IPS-20b (cell line): ENCODE measurements around the gene SERPIND1.
"Not testable (repeated sequence)": the region's sequence is repeated elsewhere in the genome, so short reads cannot be mapped to it uniquely, and the experiment has no call there.

Source experiments
- H3K27ac ChIP-seq: one replicate; pipeline ENCODE4 v1.5.1; 2013; ENCODE audit warnings: low read length
- H3K27me3 ChIP-seq: 2 replicates; pipeline ENCODE4 v1.6.1; 2013; ENCODE audit warnings: mild to moderate bottlenecking, low read length, inconsistent platforms; ENCODE audit not compliant: insufficient read depth
- H3K36me3 ChIP-seq: 2 replicates; pipeline ENCODE4 v1.6.1; 2013; ENCODE audit warnings: low read depth, mild to moderate bottlenecking, inconsistent platforms, low read length, moderate library complexity; ENCODE audit not compliant: insufficient read depth
- H3K4me1 ChIP-seq: 2 replicates; pipeline ENCODE4 v1.6.1; 2013; ENCODE audit warnings: mild to moderate bottlenecking, control low read depth, inconsistent platforms, low read length, moderate library complexity; ENCODE audit not compliant: insufficient read depth
- H3K4me3 ChIP-seq: 2 replicates; pipeline ENCODE4 v1.5.1; 2013; ENCODE audit warnings: mild to moderate bottlenecking, low read length, inconsistent platforms
- H3K9ac ChIP-seq: 2 replicates; pipeline ENCODE4 v1.6.1; 2013; ENCODE audit warnings: low read depth, mild to moderate bottlenecking, inconsistent platforms, low read length, moderate library complexity
- H3K9me3 ChIP-seq: 2 replicates; pipeline ENCODE4 v1.6.1; 2013; ENCODE audit warnings: mild to moderate bottlenecking, low read depth, low read length, inconsistent platforms; ENCODE audit not compliant: insufficient read depth

The SERPIND1 gene, protein sequence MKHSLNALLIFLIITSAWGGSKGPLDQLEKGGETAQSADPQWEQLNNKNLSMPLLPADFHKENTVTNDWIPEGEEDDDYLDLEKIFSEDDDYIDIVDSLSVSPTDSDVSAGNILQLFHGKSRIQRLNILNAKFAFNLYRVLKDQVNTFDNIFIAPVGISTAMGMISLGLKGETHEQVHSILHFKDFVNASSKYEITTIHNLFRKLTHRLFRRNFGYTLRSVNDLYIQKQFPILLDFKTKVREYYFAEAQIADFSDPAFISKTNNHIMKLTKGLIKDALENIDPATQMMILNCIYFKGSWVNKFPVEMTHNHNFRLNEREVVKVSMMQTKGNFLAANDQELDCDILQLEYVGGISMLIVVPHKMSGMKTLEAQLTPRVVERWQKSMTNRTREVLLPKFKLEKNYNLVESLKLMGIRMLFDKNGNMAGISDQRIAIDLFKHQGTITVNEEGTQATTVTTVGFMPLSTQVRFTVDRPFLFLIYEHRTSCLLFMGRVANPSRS

DNA sequence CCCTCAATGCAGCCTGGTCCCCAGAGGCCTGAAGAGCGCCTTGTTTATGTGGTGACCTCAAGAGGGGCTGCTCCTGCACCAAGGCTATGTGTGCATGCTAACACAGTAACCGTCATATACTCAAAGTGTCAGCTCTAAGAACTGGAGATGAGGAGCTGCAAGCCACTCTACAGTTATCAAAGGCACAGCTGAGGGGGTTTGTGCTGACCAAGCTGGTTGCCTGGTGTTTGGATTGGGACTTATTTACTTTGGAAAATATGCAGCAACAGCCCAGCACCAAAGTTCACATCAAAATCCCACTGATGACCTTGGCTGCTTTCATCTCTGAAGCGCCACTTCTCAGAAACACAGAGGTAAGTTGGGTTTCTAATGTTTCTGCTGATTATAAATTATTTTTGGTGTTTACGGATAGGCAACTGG lies at the start of gene SERPIND1:
Gene SERPIND1 (plus strand): TSS at position 321 of the 420 bp plus-strand sequence. CDS start 5,200 bp downstream, outside the sequence.
- H3K27ac ChIP-seq = no peak within 1 kb of the TSS

DNA sequence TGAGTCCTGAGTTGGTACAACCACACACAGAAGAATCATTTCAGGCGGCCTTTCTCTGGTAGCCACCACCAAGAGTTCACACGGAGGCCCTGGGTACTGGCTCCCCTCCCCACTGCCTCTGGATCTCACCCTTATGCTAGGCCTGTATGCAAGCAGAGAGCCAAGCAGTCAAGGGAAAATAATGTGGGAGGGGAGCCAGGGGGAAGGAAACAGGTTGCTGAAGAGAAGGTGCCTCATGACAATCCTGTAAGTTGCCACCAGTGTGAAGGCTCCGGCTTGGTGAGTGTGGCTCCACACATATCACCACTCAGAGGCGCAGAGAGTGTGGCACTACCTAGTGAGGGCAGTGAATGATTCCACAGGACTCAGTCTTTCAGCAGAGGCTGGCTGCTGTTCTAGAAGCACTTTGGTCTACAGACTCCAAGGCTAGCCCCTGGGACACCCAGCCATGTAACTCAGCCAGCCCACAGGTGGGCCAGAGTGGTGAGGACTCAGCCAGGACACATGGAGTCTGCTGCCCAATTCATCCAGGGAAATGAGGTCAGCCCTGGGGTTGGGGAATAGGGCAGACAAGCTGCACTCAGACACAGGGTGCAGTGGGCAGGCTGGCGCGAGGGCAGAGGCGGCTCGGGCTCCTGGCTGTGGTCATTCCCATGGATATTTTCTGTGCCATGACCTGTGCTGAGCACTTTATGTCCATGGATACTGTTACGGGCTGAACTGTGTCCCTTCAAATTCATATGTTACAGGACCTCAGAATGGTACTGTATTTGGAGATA lies 49.0 kb upstream of the SERPIND1 start:
- H3K9me3 ChIP-seq = no peaks in the 10 kb centered on the region
- no peak overlapping the region for H3K4me3 ChIP-seq
- no peak overlapping the region for H3K27ac ChIP-seq
- H3K4me1 ChIP-seq = no peaks in the 10 kb centered on the region
- H3K36me3 ChIP-seq = peaks cover 24% of the 10 kb centered on the region
- H3K9ac ChIP-seq = no peak overlapping the region
- H3K27me3 ChIP-seq = no peaks in the 10 kb centered on the region

More for the DNA sequence above, at the start of gene SERPIND1:
- no peak within 1 kb of the TSS for H3K9ac ChIP-seq
- no peaks in the 10 kb centered on the region for H3K9me3 ChIP-seq
- H3K36me3 ChIP-seq = no peaks in the 10 kb centered on the region
- no peaks in the 10 kb centered on the region; the same call in 1 of the 2 replicates for H3K4me1 ChIP-seq
- no peaks in the 10 kb centered on the region for H3K27me3 ChIP-seq
- no peak within 1 kb of the TSS for H3K4me3 ChIP-seq

DNA sequence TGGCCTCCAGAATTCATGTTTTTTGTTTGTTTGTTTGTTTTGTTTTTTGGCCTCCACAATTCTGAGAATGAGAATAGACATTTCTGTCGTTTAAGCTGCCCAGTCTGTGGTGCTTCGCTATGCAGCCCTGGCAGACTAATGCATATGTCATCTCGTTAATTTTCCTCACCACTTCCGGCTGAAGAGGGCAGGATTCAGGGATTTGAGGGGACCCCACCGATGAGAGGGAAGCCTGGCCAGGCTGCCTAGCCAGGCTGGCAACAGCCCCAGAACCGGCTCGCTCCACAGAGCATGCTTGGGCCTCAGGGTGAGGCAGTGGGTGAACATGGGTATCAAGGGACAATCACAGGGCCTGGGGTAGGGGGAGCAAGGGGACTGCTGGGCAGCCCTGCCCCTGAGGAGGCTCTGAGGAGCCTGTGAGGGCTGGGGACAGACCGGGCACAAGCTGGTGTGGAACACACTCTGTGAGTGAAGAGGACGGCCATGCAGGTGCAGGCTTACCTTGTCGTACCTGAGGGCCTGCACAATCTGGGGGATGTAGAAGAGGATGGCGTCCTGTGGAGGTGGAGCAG lies 47.8 kb upstream of the SERPIND1 start:
- Histone ChIP-seq H3K4me3 (no peak overlapping the region), H3K4me1 (no peaks in the 10 kb centered on the region), H3K27me3 (no peaks in the 10 kb centered on the region), H3K9ac (no peak overlapping the region), H3K27ac (no peak overlapping the region), H3K9me3 (no peaks in the 10 kb centered on the region), H3K36me3 (peaks cover 24% of the 10 kb centered on the region)

DNA sequence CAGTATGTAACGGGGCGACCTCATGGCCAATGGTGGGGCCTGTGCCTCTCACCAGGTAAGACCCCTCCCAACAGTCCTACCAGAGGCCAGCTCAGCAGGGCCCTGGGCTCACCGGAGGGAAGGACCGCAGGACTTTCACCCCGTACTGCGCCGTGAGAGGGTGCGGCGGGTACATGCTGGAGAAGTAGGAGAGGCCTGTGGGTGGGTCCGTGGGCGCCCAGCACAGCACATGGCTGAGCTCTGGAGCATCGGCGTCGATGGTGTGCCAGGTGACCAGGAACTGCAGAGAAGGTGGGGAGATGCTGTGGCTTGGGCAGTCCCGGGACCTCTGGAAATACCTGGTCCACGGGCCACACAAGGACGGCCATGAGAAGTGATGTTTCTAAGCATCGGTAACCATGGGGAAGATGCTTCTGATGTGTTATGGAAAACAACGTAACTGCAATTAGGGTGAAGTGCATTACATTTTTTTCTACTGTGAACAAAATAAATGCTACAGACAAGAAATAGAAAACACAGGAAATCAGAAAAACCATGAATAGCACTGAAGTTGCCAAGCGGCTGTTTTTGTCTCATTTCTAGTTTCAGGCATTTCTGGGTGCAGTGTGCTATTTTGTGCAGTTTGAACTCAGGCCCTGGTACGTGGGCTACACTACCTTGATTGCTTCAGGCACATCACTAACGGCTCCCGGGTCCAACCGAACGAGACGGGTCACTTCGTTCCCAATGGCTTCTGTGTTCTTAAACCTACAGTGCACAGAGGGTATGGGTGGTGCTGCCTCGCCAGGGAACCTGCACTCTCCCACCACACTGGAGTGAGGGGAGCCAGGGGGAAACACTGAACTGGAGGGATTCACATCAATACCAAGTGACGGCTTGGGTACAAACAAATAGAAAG lies 46.5 kb upstream of the SERPIND1 start:
- H3K36me3 ChIP-seq = peaks cover 24% of the 10 kb centered on the region
- H3K27me3 ChIP-seq = no peaks in the 10 kb centered on the region
- H3K4me3 ChIP-seq = no peak overlapping the region
- no peak overlapping the region for H3K9ac ChIP-seq
- no peaks in the 10 kb centered on the region for H3K9me3 ChIP-seq
- no peaks in the 10 kb centered on the region for H3K4me1 ChIP-seq
- H3K27ac ChIP-seq = no peak overlapping the region

DNA sequence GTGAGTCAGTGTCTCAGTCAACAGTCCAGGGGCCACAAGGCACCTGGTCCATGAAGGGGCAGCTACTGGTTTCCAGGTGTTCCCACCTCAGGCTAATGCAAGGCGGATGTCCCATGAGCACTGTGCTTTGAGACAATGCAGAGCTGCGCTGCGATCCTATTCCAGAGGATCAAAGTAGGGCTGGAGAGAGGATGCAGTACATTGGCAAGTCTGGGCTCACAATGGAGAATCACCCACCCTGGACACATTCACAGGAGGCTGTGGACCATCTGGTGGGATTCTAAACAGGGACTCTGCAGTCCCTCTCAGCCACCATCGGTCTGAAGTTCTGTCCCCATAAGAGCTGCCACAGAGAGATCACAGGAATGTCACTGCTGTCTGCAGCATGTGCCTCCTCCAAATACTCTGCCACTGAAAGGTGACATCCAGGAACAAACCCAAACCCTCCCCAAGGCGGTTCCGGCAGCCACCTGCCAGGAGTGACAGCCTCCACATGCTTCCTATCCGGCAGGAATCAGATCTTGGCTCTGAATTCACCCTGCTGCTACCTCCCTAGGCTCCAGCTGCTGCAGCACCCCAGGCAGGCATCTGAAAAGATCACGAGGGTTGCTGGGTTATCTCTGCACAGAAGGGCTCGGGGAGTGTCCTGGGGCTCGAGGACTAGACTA lies 45.3 kb upstream of the SERPIND1 start:
- H3K4me3 ChIP-seq = no peak overlapping the region
- H3K4me1 ChIP-seq = no peaks in the 10 kb centered on the region
- H3K27ac ChIP-seq = no peak overlapping the region
- no peak overlapping the region for H3K9ac ChIP-seq
- no peaks in the 10 kb centered on the region for H3K9me3 ChIP-seq
- no peaks in the 10 kb centered on the region for H3K27me3 ChIP-seq
- H3K36me3 ChIP-seq = peaks cover 24% of the 10 kb centered on the region

DNA sequence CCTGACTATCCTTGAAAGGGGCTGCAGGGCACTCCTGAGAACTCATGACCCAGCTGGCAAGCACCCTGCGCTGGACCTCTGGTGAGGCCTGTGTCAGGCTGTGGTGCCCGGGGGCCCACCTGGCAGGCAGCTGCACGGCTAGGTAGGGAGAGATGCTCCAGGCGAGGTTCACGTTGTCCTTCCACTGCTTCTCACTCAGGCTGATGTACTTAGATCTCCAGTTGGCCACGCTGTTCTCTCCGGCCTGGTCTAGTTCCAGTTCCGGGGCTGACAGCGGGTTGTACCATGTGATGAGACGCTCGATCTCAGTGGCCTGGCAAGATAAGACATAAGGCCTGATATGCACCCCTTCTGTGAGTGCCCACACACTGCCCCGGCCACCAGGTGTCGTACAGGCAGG lies 44.7 kb upstream of the SERPIND1 start:
- Histone ChIP-seq H3K27me3 (no peaks in the 10 kb centered on the region), H3K36me3 (peaks cover 24% of the 10 kb centered on the region), H3K4me1 (no peaks in the 10 kb centered on the region), H3K4me3 (no peak overlapping the region), H3K27ac (no peak overlapping the region), H3K9me3 (no peaks in the 10 kb centered on the region), H3K9ac (no peak overlapping the region)

DNA sequence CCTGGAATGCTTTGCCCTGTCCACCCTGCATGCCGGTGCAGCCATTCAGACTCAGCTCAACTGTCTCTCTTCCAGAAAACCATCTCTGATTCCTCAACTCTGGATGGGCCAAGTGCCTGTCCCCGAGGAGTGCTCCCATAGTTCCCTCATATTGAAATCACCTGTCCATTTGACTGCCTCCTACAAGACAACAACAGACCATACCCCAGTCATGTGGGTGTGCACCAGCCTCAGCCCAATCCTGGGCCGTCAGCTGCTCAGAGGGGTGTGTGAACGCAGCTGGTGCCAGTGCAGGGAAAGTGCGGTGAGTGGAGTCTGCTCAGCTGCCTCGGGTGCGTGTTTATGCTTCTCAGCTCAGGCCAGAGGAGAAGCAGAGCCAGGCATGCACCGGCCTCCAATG lies 41.5 kb upstream of the SERPIND1 start:
- H3K27me3 ChIP-seq, H3K9ac ChIP-seq, H3K9me3 ChIP-seq, H3K4me3 ChIP-seq, H3K4me1 ChIP-seq, H3K27ac ChIP-seq: not testable (repeated sequence)
- H3K36me3 ChIP-seq = peaks cover 18% of the 10 kb centered on the region

DNA sequence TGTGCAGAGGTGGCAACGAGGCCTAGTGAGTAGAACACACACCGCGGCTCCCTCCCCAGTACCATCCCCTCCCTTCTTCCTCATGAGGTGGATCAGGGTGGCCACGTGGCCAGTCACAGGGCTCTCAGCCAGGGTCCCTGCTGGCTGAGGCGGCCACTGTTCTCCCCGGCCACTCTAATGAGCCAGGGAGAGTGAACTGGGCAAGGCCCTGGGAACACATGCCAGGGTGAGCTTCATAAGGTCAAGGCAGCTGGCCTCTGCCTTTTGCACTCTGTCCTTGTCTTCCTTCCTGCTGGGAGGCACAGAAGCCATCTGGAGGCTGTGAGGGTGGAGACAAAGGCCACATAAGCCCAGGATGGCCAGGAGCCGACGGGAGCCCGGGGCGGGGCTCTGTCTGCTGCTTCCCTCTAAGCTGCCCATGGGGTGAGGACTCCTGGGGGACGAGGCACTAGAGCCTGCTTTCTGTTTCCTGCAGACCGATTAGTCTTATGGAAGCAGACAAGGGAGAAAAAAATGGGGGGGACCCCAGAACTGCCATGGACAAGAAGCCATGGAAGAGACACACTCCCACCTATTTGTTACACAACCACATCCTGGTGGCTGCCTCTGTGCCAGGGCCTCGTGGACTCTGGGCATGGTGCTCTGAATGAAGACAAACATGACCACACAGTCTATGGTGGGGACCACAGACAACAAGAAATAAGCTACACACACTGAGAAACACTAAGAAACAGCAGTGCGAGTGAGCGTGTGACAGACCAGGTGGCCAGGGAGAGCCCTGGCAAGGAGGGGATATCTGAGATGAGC lies 38.4 kb upstream of the SERPIND1 start:
- H3K27ac ChIP-seq, H3K4me1 ChIP-seq, H3K9ac ChIP-seq, H3K36me3 ChIP-seq, H3K27me3 ChIP-seq, H3K4me3 ChIP-seq, H3K9me3 ChIP-seq: not testable (repeated sequence)

DNA sequence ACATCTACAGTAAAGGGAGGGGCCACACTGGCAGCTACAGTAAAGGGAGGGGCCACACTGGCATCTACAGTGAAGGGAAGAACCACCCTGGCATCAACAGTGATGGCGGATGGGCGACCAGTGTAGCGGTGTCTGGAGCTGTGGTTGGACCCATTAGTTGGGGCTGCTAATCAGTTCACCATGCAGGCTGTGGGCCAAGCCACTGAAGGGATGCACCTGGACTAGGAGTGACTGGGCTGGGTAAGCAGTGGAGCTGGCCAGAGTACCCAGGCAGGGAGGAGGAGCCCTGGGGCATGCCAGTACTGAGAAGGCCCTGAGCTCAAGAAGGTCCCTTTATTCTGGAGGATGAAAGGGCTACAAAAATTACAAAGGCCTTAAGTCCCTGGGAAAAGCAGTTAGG lies 37.0 kb upstream of the SERPIND1 start:
- H3K9me3 ChIP-seq, H3K4me1 ChIP-seq, H3K27me3 ChIP-seq, H3K27ac ChIP-seq, H3K4me3 ChIP-seq, H3K9ac ChIP-seq: not testable (repeated sequence)
- peaks cover 13% of the 10 kb centered on the region for H3K36me3 ChIP-seq

DNA sequence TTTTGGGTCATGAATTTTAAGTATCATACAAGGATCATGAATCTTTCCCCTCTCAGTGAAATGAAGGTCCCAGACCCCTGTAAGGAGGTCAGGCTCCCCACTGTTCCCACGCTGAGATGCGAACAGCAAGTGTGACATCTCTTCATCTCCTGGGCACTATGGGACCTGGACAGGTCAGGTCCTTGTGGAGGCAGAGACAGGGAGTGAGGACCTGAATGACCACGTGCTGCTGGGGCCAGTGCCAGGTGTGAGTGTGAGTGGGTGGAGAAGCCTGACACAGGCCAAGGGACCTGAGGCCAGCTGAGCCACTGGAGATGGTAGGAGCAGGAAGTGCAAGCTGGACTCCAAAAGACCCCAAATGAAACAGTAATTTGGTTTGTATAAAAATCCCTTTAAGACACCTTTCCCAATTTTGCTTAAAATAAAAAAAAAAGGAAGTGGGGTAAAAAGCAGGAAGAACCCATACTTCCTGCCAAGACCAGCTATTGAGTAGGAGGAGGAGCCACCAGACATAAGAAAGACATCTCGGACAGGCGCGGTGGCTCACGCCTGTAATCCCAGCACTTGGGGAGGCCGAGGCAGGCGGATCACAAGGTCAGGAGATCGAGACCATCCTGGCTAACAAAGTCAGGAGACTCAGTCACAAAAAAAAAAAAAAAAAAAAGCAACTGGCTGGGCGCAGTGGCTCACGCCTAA lies 35.4 kb upstream of the SERPIND1 start:
- H3K9me3 ChIP-seq = no peaks in the 10 kb centered on the region; the same call in 1 of the 2 replicates
- no peak overlapping the region for H3K27ac ChIP-seq
- H3K27me3 ChIP-seq = no peaks in the 10 kb centered on the region
- no peak overlapping the region for H3K4me3 ChIP-seq
- H3K4me1 ChIP-seq = no peaks in the 10 kb centered on the region
- no peak overlapping the region for H3K9ac ChIP-seq
- peaks cover 13% of the 10 kb centered on the region for H3K36me3 ChIP-seq
